ENCODE results near the gene HTR6. TPM values are rescaled to one million over a fixed set of nuclear protein-coding genes. Genes with fewer than 3 reads are reported as not detected.

HTR6 gene
- total RNA-seq, 1 donor from 2014 or later: 0.11 TPM

GRCh38 chr1:19658186-19658585 is 6.5 kb upstream of the HTR6 start:
- Histone ChIP-seq H3K36me3 (ENCODE audit: insufficient read depth, low read length) (no peaks in the 10 kb centered on the region), H2AFZ (ENCODE audit: low read depth, low read length) (no peak overlapping the region), H3K4me1 (ENCODE audit: insufficient read depth, low read length) (peaks cover 17% of the 10 kb centered on the region), H3K79me2 (ENCODE audit: insufficient read depth, low read length) (peaks cover 17% of the 10 kb centered on the region), H3K27me3 (ENCODE audit: insufficient read depth, low read length) (peaks cover 9% of the 10 kb centered on the region), H3K9me3 (ENCODE audit: insufficient read depth, low read depth, low read length) (no peaks in the 10 kb centered on the region), H4K20me1 (ENCODE audit: insufficient read depth, low read length) (peaks cover 62% of the 10 kb centered on the region), H3K27ac (ENCODE audit: low read depth, low read length) (no peak overlapping the region), H3K4me3 (ENCODE audit: insufficient read depth, low read depth, low read length) (no peak overlapping the region), H3K9ac (ENCODE audit: low read length) (no peak overlapping the region), H3K4me2 (ENCODE audit: low read length) (no peak overlapping the region)
- no peak overlapping the region for H3K4me3 Mint-ChIP-seq (ENCODE audit: unreplicated experiment)
- TF ChIP-seq, protein P1, sequence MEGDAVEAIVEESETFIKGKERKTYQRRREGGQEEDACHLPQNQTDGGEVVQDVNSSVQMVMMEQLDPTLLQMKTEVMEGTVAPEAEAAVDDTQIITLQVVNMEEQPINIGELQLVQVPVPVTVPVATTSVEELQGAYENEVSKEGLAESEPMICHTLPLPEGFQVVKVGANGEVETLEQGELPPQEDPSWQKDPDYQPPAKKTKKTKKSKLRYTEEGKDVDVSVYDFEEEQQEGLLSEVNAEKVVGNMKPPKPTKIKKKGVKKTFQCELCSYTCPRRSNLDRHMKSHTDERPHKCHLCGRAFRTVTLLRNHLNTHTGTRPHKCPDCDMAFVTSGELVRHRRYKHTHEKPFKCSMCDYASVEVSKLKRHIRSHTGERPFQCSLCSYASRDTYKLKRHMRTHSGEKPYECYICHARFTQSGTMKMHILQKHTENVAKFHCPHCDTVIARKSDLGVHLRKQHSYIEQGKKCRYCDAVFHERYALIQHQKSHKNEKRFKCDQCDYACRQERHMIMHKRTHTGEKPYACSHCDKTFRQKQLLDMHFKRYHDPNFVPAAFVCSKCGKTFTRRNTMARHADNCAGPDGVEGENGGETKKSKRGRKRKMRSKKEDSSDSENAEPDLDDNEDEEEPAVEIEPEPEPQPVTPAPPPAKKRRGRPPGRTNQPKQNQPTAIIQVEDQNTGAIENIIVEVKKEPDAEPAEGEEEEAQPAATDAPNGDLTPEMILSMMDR (IDR thresholded peaks at IDR 0.05; ENCODE audit: insufficient read depth, low read depth, low read length): no peak
- TF ChIP-seq EZH2 (IDR thresholded peaks at IDR 0.05; ENCODE audit: insufficient read depth, low read length): no peak
- no peak for DNase-seq (ENCODE audit: low read depth)
- H3K27ac Mint-ChIP-seq (ENCODE audit: unreplicated experiment): no peak overlapping the region
- peaks cover 17% of the 10 kb centered on the region for H3K27me3 Mint-ChIP-seq (ENCODE audit: low read depth, unreplicated experiment)
- no peak for FAIRE-seq
- peaks cover 4% of the 10 kb centered on the region for H3K36me3 Mint-ChIP-seq (ENCODE audit: low read depth, unreplicated experiment)
- H3K4me1 Mint-ChIP-seq (ENCODE audit: low read depth, unreplicated experiment): peaks cover 8% of the 10 kb centered on the region
- no peaks in the 10 kb centered on the region for H3K9me3 Mint-ChIP-seq (ENCODE audit: unreplicated experiment)

DNA sequence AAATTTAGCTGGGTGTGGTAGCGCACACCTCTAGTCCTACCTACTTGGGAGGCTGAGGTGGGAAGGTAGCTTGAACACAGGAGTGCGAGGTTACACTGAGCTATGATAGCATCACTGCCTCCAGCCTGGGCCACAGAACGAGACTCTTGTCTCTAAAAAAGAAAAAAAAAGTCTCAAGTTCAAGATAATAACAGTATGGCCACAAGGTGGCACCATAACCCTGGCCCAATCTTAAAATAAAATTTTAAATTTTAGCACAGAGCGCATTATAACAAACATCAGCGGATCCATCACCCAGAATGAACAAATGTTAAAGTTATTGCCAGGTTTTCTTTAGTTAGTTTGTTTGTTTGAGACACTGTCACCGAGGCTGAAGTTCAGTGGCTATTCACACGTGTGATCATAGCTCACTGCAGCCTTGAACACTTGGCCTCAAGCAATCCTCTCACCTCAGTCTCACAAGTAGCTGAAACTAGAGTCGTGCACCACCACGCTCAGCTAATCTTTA is 2.9 kb upstream of the HTR6 start:
- Histone ChIP-seq H3K4me1 (ENCODE audit: insufficient read depth, low read length) (peaks cover 4% of the 10 kb centered on the region), H2AFZ (ENCODE audit: low read depth, low read length) (no peak overlapping the region), H3K36me3 (ENCODE audit: insufficient read depth, low read length) (no peaks in the 10 kb centered on the region), H3K27me3 (ENCODE audit: insufficient read depth, low read length) (peaks cover 35% of the 10 kb centered on the region), H3K79me2 (ENCODE audit: insufficient read depth, low read length) (no peaks in the 10 kb centered on the region), H3K27ac (ENCODE audit: low read depth, low read length) (no peak overlapping the region), H3K4me3 (ENCODE audit: insufficient read depth, low read depth, low read length) (no peak overlapping the region), H3K4me2 (ENCODE audit: low read length) (no peak overlapping the region), H4K20me1 (ENCODE audit: insufficient read depth, low read length) (peaks cover 32% of the 10 kb centered on the region), H3K9me3 (ENCODE audit: insufficient read depth, low read depth, low read length) (no peaks in the 10 kb centered on the region), H3K9ac (ENCODE audit: low read length) (no peak overlapping the region)
- no peaks in the 10 kb centered on the region for H3K36me3 Mint-ChIP-seq (ENCODE audit: low read depth, unreplicated experiment)
- no peak for DNase-seq (ENCODE audit: low read depth)
- no peak for FAIRE-seq
- H3K4me1 Mint-ChIP-seq (ENCODE audit: low read depth, unreplicated experiment): peaks cover 6% of the 10 kb centered on the region
- H3K27me3 Mint-ChIP-seq (ENCODE audit: low read depth, unreplicated experiment): peaks cover 35% of the 10 kb centered on the region
- no peak overlapping the region for H3K4me3 Mint-ChIP-seq (ENCODE audit: unreplicated experiment)
- H3K9me3 Mint-ChIP-seq (ENCODE audit: unreplicated experiment): no peaks in the 10 kb centered on the region
- no peak for TF ChIP-seq EZH2 (IDR thresholded peaks at IDR 0.05; ENCODE audit: insufficient read depth, low read length)
- TF ChIP-seq, protein P1 (IDR thresholded peaks at IDR 0.05; ENCODE audit: insufficient read depth, low read depth, low read length): peak; percentile 81
- H3K27ac Mint-ChIP-seq (ENCODE audit: unreplicated experiment): no peak overlapping the region

DNA sequence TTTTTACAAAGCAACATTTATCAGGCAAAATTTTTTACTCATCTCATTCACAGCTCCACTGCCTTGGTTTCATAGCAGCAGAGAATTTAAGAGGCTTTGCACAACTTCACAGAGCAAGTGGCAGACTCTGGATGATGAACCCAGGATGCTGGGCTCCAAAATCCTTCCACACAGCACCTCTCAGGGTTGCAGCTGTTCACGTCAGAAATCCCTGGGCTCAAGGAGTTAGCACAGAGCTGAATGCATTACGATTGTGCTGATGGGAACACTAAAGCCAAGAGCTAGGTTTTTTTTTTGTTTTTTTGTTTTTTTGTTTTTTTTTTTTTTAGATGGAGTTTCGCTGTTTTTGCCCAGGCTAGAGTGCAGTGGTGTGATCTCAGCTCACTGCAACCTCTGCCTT is 2.4 kb upstream of the HTR6 start:
- TF ChIP-seq EZH2 (IDR thresholded peaks at IDR 0.05; ENCODE audit: insufficient read depth, low read length): no peak
- TF ChIP-seq, protein P1 (IDR thresholded peaks at IDR 0.05; ENCODE audit: insufficient read depth, low read depth, low read length): no peak
- H3K36me3 Mint-ChIP-seq (ENCODE audit: low read depth, unreplicated experiment): no peaks in the 10 kb centered on the region
- H3K9ac ChIP-seq (ENCODE audit: low read length): no peak overlapping the region
- H3K27ac Mint-ChIP-seq (ENCODE audit: unreplicated experiment): no peak overlapping the region
- no peaks in the 10 kb centered on the region for H3K79me2 ChIP-seq (ENCODE audit: insufficient read depth, low read length)
- DNase-seq (ENCODE audit: low read depth) (no peak), FAIRE-seq (no peak)
- no peaks in the 10 kb centered on the region for H3K9me3 ChIP-seq (ENCODE audit: insufficient read depth, low read depth, low read length)
- no peaks in the 10 kb centered on the region for H3K9me3 Mint-ChIP-seq (ENCODE audit: unreplicated experiment)
- H3K4me1 ChIP-seq (ENCODE audit: insufficient read depth, low read length): peaks cover 4% of the 10 kb centered on the region
- peaks cover 31% of the 10 kb centered on the region for H4K20me1 ChIP-seq (ENCODE audit: insufficient read depth, low read length)
- H3K27ac ChIP-seq (ENCODE audit: low read depth, low read length): no peak overlapping the region
- no peak overlapping the region for H3K4me2 ChIP-seq (ENCODE audit: low read length)
- H3K4me3 Mint-ChIP-seq (ENCODE audit: unreplicated experiment): no peak overlapping the region
- peaks cover 39% of the 10 kb centered on the region for H3K27me3 ChIP-seq (ENCODE audit: insufficient read depth, low read length)
- H3K36me3 ChIP-seq (ENCODE audit: insufficient read depth, low read length): no peaks in the 10 kb centered on the region
- peaks cover 40% of the 10 kb centered on the region for H3K27me3 Mint-ChIP-seq (ENCODE audit: low read depth, unreplicated experiment)
- H3K4me3 ChIP-seq (ENCODE audit: insufficient read depth, low read depth, low read length): no peak overlapping the region
- H3K4me1 Mint-ChIP-seq (ENCODE audit: low read depth, unreplicated experiment): peaks cover 6% of the 10 kb centered on the region
- H2AFZ ChIP-seq (ENCODE audit: low read depth, low read length): no peak overlapping the region

Data from astrocyte (in vitro differentiated cells and primary cell).